Body of pancreas (tissue), 4 donors: Measurements from ENCODE around the gene POLN.

ENCODE experiments used
- CTCF ChIP-seq, 7 experiments: fragments of 450-650 bp in 4 of 7; fragments of 200-600 bp in 3 of 7; sonication (generic) in 3 of 7; IDR thresholded peaks; one replicate each; pipeline ENCODE4 v1.5.1; 2016 to 2019; ENCODE audit warnings: antibody characterized with exemption in 7 of 7
- POLR2A ChIP-seq, 3 donors: fragments of 450-650 bp; IDR thresholded peaks; one replicate each; pipeline ENCODE4 v1.6.1; 2016; ENCODE audit warnings: antibody characterized with exemption in 3 of 3, mild to moderate bottlenecking in 2 of 3

- TF ChIP-seq POLR2A (IDR thresholded peaks at IDR 0.05) (no peak), CTCF (IDR thresholded peaks at IDR 0.05) (no peak)
These were observed 47.5 kb upstream of the POLN start for GRCh38 chr4:2289311-2289954.
